ENCODE data around the gene TUBD1. TPM values are rescaled to one million over a fixed set of nuclear protein-coding genes. Genes with fewer than 3 reads are reported as not detected.

TUBD1 gene
- total and polyA plus RNA-seq, 3 donors from 2014 or later: 7.8 to 13.9 (median 12.9) TPM

DNA sequence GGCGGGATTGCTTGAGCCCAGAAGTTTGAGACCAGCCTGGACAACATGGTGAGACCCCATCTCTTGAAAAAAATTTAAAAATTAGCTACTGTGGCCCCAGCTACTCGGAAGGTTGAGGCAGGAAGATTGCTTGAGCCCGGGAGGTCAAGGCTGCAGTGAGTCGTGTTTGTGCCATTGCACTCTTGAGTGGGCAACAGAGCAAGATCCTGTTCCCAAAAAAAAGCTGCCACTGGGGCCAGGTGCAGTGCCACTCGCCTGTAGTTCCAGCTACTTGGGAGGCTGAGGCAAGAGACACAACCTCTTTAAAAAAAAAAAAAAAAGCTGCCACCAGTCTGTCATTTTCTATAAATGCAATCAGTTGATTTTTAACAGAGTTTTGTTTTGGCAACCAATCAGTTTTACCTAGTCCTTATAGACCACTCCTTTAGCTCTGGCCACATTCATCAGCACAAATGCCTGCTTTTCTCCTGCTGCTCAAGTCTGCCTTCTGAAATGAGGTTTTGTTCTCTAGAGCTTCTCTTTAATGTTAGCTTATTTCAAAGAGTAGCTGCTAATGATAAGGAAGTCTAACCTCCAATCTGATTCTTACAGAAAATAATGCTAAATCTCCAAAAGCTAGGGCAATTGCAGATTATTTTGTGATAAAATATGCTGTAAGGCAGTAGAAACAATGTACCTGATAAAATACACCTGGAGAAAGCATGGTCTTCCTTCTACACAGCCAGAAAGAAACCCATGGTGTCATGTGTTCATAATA, 64.8 kb downstream of the TUBD1 start:
- DNase-seq: no peak
- peaks cover 7% of the 10 kb centered on the region for H3K4me1 ChIP-seq
- intact Hi-C loops (cut with DNase I; ENCODE audit: low total_unique reads): no loop called here
- whole genome bisulfite sequencing, 2 donors: 87 to 90% methylated on average over 5 of the region's 5 CpGs
- no peaks in the 10 kb centered on the region for H3K27me3 ChIP-seq
- no peaks in the 10 kb centered on the region for H3K9me3 ChIP-seq
- H3K36me3 ChIP-seq (ENCODE audit: low read depth, missing control alignments): no peaks in the 10 kb centered on the region
- H3K4me3 ChIP-seq: no peak overlapping the region
- TF ChIP-seq, protein P1, sequence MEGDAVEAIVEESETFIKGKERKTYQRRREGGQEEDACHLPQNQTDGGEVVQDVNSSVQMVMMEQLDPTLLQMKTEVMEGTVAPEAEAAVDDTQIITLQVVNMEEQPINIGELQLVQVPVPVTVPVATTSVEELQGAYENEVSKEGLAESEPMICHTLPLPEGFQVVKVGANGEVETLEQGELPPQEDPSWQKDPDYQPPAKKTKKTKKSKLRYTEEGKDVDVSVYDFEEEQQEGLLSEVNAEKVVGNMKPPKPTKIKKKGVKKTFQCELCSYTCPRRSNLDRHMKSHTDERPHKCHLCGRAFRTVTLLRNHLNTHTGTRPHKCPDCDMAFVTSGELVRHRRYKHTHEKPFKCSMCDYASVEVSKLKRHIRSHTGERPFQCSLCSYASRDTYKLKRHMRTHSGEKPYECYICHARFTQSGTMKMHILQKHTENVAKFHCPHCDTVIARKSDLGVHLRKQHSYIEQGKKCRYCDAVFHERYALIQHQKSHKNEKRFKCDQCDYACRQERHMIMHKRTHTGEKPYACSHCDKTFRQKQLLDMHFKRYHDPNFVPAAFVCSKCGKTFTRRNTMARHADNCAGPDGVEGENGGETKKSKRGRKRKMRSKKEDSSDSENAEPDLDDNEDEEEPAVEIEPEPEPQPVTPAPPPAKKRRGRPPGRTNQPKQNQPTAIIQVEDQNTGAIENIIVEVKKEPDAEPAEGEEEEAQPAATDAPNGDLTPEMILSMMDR (IDR thresholded peaks at IDR 0.05): no peak
- no peak for TF ChIP-seq POLR2A (IDR thresholded peaks at IDR 0.05)
- H3K27ac ChIP-seq: no peak overlapping the region

- TF ChIP-seq POLR2A (IDR thresholded peaks at IDR 0.05): no peak
- TF ChIP-seq, protein P1 (IDR thresholded peaks at IDR 0.05): no peak
- Histone ChIP-seq H3K4me3 (no peak overlapping the region), H3K9me3 (no peaks in the 10 kb centered on the region), H3K36me3 (ENCODE audit: low read depth, missing control alignments) (no peaks in the 10 kb centered on the region), H3K4me1 (peaks cover 7% of the 10 kb centered on the region), H3K27ac (peak overlapping the region in 1 of 2 donors; percentile 16), H3K27me3 (no peaks in the 10 kb centered on the region)
- 88 to 94% methylated on average over 4 of the region's 4 CpGs for WGBS, 2 donors
- intact Hi-C loops (cut with DNase I; ENCODE audit: low total_unique reads): no loop called here
- no peak for DNase-seq
These were observed 65.9 kb downstream of the TUBD1 start for GRCh38 chr17:59826706-59827453.

GRCh38 chr17:59825533-59826322, 67.0 kb downstream of the TUBD1 start:
- intact Hi-C loops (cut with DNase I; ENCODE audit: low total_unique reads): no loop called here
- peak overlapping the region in 1 of 2 donors; percentile 2 for H3K27ac ChIP-seq
- WGBS, 2 donors: 68 to 74% methylated on average over 5 of the region's 5 CpGs

GRCh38 chr17:59815965-59816364, 76.8 kb downstream of the TUBD1 start:
- intact Hi-C loops (cut with DNase I; ENCODE audit: low total_unique reads): no loop called here
- no peaks in the 10 kb centered on the region for H3K9me3 ChIP-seq
- H3K4me1 ChIP-seq: no peaks in the 10 kb centered on the region
- no peak overlapping the region for H3K27ac ChIP-seq
- no peaks in the 10 kb centered on the region for H3K36me3 ChIP-seq (ENCODE audit: low read depth, missing control alignments)
- H3K27me3 ChIP-seq: no peaks in the 10 kb centered on the region
- no peak overlapping the region for H3K4me3 ChIP-seq
- TF ChIP-seq, protein P1 (IDR thresholded peaks at IDR 0.05): no peak
- TF ChIP-seq POLR2A (IDR thresholded peaks at IDR 0.05): no peak
- WGBS, 2 donors: 93 to 98% methylated on average over 1 of the region's 1 CpG
- DNase-seq: no peak

More at GRCh38 chr17:59825533-59826322, 67.0 kb downstream of the TUBD1 start:
- no peaks in the 10 kb centered on the region for H3K9me3 ChIP-seq
- DNase-seq: no peak
- TF ChIP-seq, protein P1 (IDR thresholded peaks at IDR 0.05): no peak
- no peak for TF ChIP-seq POLR2A (IDR thresholded peaks at IDR 0.05)
- H3K4me3 ChIP-seq: no peak overlapping the region
- peaks cover 1% of the 10 kb centered on the region for H3K4me1 ChIP-seq
- no peaks in the 10 kb centered on the region for H3K27me3 ChIP-seq
- H3K36me3 ChIP-seq (ENCODE audit: low read depth, missing control alignments): no peaks in the 10 kb centered on the region
